Endothelial cell of umbilical vein (primary cell): ENCODE results near the gene WDFY3. TPM values are rescaled to one million over a fixed set of nuclear protein-coding genes. Genes with fewer than 3 reads are reported as not detected.

Source experiments
- BruUV-seq: library from RNA; stranded (reverse); fragments of 400-500 nt; replicated peaks from 2 replicates; lab custom pipeline; 2021; lab: Mats Ljungman, UMichigan
- CTCF ChIA-PET: fragments of 300-600, 350-600 bp; sonication (Branson Sonifier 250); formaldehyde crosslinking; loops from one replicate; lab custom pipeline; 2021; ENCODE audit warnings: antibody characterized with exemption, inconsistent platforms; lab: Charles Lee
- POLR2A ChIA-PET: fragments of 300-600, 350-600 bp; sonication (Branson Sonifier 250); formaldehyde crosslinking; loops from one replicate; lab custom pipeline; 2021; ENCODE audit warnings: antibody characterized with exemption, inconsistent platforms; lab: Charles Lee
- DNase-seq: peaks from one replicate; pipeline ENCODE4 v3.0.0-alpha.2; 2011; ENCODE audit warnings: low read depth, low spot score
- FAIRE-seq: peaks from 2 replicates; lab custom pipeline; 2011; peaks lifted over from hg19 to GRCh38; lab: Jason Lieb, UNC
- H2AFZ ChIP-seq: 2 replicates; pipeline ENCODE4 v1.6.0; 2012; ENCODE audit warnings: low read depth, low read length, control low read depth, inconsistent platforms
- H3K27ac ChIP-seq: 2 replicates; pipeline ENCODE4 v1.5.1; 2011; ENCODE audit warnings: low read depth, mild to moderate bottlenecking, control low read depth, low read length, moderate library complexity; ENCODE audit not compliant: insufficient read depth
- H3K27me3 ChIP-seq, 2 experiments: 2 replicates each; pipeline versions ENCODE4 v1.6.0 to v1.6.1; 2011; ENCODE audit warnings: low read length in 2 of 2, mixed read lengths in 1 of 2; ENCODE audit not compliant: control insufficient read depth in 2 of 2, insufficient read depth in 2 of 2
- H3K36me3 ChIP-seq, 2 experiments: 2 replicates in 1 of 2; 3 replicates in 1 of 2; pipeline ENCODE4 v1.5.1; 2011; ENCODE audit warnings: low read length in 2 of 2, mild to moderate bottlenecking in 1 of 2, moderate library complexity in 1 of 2; ENCODE audit not compliant: control insufficient read depth in 2 of 2, insufficient read depth in 2 of 2; ENCODE audit errors: extremely low read depth in 1 of 2
- H3K4me1 ChIP-seq: 3 replicates; pipeline ENCODE4 v1.5.1; 2011; ENCODE audit warnings: mild to moderate bottlenecking, low read length; ENCODE audit not compliant: control insufficient read depth, insufficient read depth; ENCODE audit errors: extremely low read depth
- H3K4me2 ChIP-seq: 2 replicates; pipeline ENCODE4 v1.6.1; 2011; ENCODE audit warnings: low read length, control low read depth, mixed read lengths; ENCODE audit not compliant: insufficient read depth
- H3K4me3 ChIP-seq, 3 experiments: fragments of 200-600 bp in 1 of 3; sonication (generic), shearing (Covaris generic) in 1 of 3; replicated peaks in 1 of 3; 2 replicates each; pipeline ENCODE4 v1.5.1; 2011 to 2016; ENCODE audit warnings: control low read depth in 3 of 3, low read length in 3 of 3, mild to moderate bottlenecking in 2 of 3, inconsistent platforms in 1 of 3, low read depth in 1 of 3, moderate library complexity in 1 of 3; ENCODE audit not compliant: insufficient read depth in 1 of 3
- H3K79me2 ChIP-seq: 2 replicates; pipeline ENCODE4 v1.6.0; 2012; ENCODE audit warnings: low read length, inconsistent platforms; ENCODE audit not compliant: control insufficient read depth, insufficient read depth
- H3K9ac ChIP-seq: replicated peaks from 2 replicates; pipeline ENCODE3; 2011; ENCODE audit warnings: low read length, control low read depth; ENCODE audit not compliant: insufficient read depth; ENCODE audit errors: extremely low read depth
- H3K9me1 ChIP-seq: replicated peaks from 3 replicates; pipeline ENCODE4 v1.6.0; 2011; ENCODE audit warnings: mild to moderate bottlenecking, low read length; ENCODE audit not compliant: control insufficient read depth, insufficient read depth; ENCODE audit errors: extremely low read depth
- H3K9me3 ChIP-seq: replicated peaks from 2 replicates; pipeline ENCODE4 v1.5.1; 2012; ENCODE audit warnings: low read length, inconsistent platforms; ENCODE audit not compliant: control insufficient read depth, insufficient read depth
- H4K20me1 ChIP-seq: replicated peaks from 2 replicates; pipeline ENCODE3; 2011; ENCODE audit warnings: mild to moderate bottlenecking, low read length; ENCODE audit not compliant: control insufficient read depth, insufficient read depth; ENCODE audit errors: extremely low read depth
- EZH2 ChIP-seq: IDR thresholded peaks from 2 replicates; pipeline ENCODE4 v1.6.1; 2012; ENCODE audit warnings: borderline replicate concordance, low read depth, mild to moderate bottlenecking, moderate library complexity, low read length, inconsistent platforms; ENCODE audit not compliant: severe bottlenecking
- FOS ChIP-seq: IDR thresholded peaks from 2 replicates; pipeline ENCODE4 v1.6.1; 2011; ENCODE audit warnings: mild to moderate bottlenecking, low read length, moderate library complexity, borderline replicate concordance; ENCODE audit not compliant: insufficient read depth
- JUN ChIP-seq: IDR thresholded peaks from 2 replicates; pipeline ENCODE4 v1.6.1; 2011; ENCODE audit warnings: borderline replicate concordance, low read depth; ENCODE audit not compliant: insufficient read length, insufficient read depth
- dilution Hi-C: fragments of 300-500 bp; cut with MboI; formaldehyde crosslinking; loops from one replicate; pipeline ENCODE4 v1.15.0; 2019; ENCODE audit warnings: low sequenced_read_pairs; ENCODE audit not compliant: extremely low pct_ligation_motif_present
- intact Hi-C: fragments of 100-400 bp; cut with micrococcal nuclease; formaldehyde crosslinking; loops from one replicate; pipeline ENCODE4 v1.10.0; 2022
- polyA plus RNA-seq, 4 experiments: library from polyadenylated mRNA; depleted of rRNA in 3 of 4; stranded (reverse) in 3 of 4; unstranded in 1 of 4; fragments of >200 nt; gene quantifications; 2 replicates each; pipeline versions ENCODE4 v1.2.1 to v1.2.3, GENCODE V29; 2011 to 2012; ENCODE audit warnings: missing spikeins in 1 of 4
- total RNA-seq: library from RNA; stranded (reverse); gene quantifications from 2 replicates; pipeline ENCODE4 v1.2.3, GENCODE V29; 2021
- TF ChIP-seq, protein P1 (sequence below), 2 donors: IDR thresholded peaks; 1 replicate in 1 of 2; 2 replicates in 1 of 2; pipeline ENCODE4 v1.5.1; 2011; ENCODE audit warnings: low read length in 2 of 2, mild to moderate bottlenecking in 2 of 2, moderate library complexity in 2 of 2, control low read depth in 1 of 2, inconsistent platforms in 1 of 2, low read depth in 1 of 2; ENCODE audit not compliant: insufficient read depth in 1 of 2; ENCODE audit errors: extremely low read depth in 1 of 2

The WDFY3 gene
- total and polyA plus RNA-seq, 2 donors (not counting 3 experiments of a cell fraction or from before 2014, with no cell fraction given): 37.0 to 113 TPM

DNA sequence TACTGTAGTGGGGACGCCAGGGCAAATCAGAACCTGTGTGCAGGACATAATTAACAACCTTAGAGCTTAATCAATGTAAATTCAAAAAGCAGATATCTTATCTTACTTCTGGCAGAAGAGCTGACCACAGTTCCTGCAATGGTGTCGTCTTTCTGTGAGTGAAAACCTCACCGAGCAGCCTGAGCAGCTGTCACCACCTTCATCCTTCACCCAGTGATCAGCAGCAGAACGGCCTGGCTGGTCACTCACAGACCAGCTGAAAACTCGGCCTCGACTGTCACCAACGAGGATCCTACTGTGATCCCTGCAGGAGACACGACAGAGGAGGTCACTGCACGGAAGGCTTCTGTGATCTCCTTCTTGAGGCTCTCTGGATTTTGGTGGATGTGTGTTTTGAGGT lies 289.4 kb downstream of the WDFY3 start:
- no peak for TF ChIP-seq FOS
- no peak for TF ChIP-seq EZH2
- no peak for TF ChIP-seq JUN
- dilution Hi-C loops: no loop called here
- Histone ChIP-seq H3K4me2 (no peak overlapping the region), H3K36me3 (peaks cover 23 to 32% of the 10 kb centered on the region in 2 experiments), H2AFZ (no peak overlapping the region), H3K27me3 (no peaks in the 10 kb centered on the region), H3K4me1 (peaks cover 19% of the 10 kb centered on the region), H3K27ac (no peak overlapping the region), H3K9me1 (no peaks in the 10 kb centered on the region), H4K20me1 (no peaks in the 10 kb centered on the region), H3K4me3 (no peak overlapping the region), H3K79me2 (no peaks in the 10 kb centered on the region), H3K9ac (no peak overlapping the region), H3K9me3 (no peaks in the 10 kb centered on the region)
- ChIA-PET CTCF (no interaction called here), POLR2A (no interaction called here)
- no TSS peak for BruUV-seq
- DNase-seq: no peak
- intact Hi-C loops: no loop called here
- FAIRE-seq: no peak

DNA sequence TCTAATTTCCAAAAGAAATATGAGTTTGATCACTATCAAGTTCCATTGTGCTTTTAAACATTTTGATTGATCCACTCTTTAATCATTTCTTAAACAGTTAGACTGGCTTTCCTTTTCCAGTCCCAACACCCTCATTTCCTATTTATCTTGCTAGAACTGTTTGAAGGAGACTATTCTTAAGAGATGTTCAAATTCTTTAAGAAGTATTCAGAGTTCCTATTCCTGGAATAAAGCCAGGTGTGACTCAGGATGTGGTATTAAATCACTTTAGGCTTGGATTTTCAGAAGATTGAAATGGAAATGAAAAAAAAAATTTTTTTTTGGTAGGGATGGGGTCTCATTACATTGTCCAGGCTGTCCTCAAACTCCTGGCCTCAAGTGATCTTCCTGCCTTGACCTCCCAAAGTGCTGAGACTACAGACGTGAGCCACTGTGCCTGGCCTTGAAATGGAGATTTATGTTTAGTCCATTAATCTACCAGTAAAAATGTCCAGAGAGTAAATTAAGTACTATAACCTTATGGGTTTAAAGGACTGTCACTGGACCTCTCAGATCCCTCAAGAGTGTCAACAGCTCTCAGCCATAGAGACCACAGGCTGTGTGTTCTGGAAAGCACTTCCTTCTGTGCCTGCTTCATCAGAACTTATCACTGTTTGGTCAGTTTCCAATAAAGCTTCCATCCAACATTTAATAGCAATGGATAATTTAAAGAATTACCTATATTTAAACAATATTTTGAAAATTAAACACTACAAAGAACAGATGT lies 292.8 kb downstream of the WDFY3 start:
- H3K9me3 ChIP-seq: no peaks in the 10 kb centered on the region
- H3K27ac ChIP-seq: peak overlapping the region; percentile 35
- H2AFZ ChIP-seq: no peak overlapping the region
- TF ChIP-seq, protein P1, sequence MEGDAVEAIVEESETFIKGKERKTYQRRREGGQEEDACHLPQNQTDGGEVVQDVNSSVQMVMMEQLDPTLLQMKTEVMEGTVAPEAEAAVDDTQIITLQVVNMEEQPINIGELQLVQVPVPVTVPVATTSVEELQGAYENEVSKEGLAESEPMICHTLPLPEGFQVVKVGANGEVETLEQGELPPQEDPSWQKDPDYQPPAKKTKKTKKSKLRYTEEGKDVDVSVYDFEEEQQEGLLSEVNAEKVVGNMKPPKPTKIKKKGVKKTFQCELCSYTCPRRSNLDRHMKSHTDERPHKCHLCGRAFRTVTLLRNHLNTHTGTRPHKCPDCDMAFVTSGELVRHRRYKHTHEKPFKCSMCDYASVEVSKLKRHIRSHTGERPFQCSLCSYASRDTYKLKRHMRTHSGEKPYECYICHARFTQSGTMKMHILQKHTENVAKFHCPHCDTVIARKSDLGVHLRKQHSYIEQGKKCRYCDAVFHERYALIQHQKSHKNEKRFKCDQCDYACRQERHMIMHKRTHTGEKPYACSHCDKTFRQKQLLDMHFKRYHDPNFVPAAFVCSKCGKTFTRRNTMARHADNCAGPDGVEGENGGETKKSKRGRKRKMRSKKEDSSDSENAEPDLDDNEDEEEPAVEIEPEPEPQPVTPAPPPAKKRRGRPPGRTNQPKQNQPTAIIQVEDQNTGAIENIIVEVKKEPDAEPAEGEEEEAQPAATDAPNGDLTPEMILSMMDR (IDR thresholded peaks at IDR 0.05; ENCODE audit: extremely low read depth in 1 of 2, insufficient read depth in 1 of 2, low read depth in 1 of 2, low read length in 2 of 2): no peak
- TF ChIP-seq FOS: peak; percentile 68
- H3K27me3 ChIP-seq: no peaks in the 10 kb centered on the region
- H3K36me3 ChIP-seq: peaks cover 17 to 33% of the 10 kb centered on the region in 2 experiments
- no peaks in the 10 kb centered on the region for H3K9me1 ChIP-seq
- BruUV-seq: no TSS peak
- dilution Hi-C loops (no loop called here), intact Hi-C loops (no loop called here)
- peaks cover 12% of the 10 kb centered on the region for H3K4me1 ChIP-seq
- peak; percentile 48 for FAIRE-seq
- H3K79me2 ChIP-seq: no peaks in the 10 kb centered on the region
- POLR2A ChIA-PET: no interaction called here
- CTCF ChIA-PET: interaction anchor here (1.5 kb wide), 2 partner anchors 94 to 297 kb away, joined by 4 to 6 read pairs; no protein-coding TSS in a partner anchor
- DNase-seq: peak; percentile 76
- H3K9ac ChIP-seq: no peak overlapping the region
- peak overlapping the region; percentile 4 for H3K4me2 ChIP-seq
- no peaks in the 10 kb centered on the region for H4K20me1 ChIP-seq
- H3K4me3 ChIP-seq: no peak overlapping the region
